OCI-LY3 (cell line): Measurements from ENCODE around the gene CCDC137.

Source experiments
- CTCF ChIP-seq: fragments of 200-600, 300-600 bp; sonication (generic); IDR thresholded peaks from 2 replicates; pipeline ENCODE4 v1.5.1; 2014; ENCODE audit warnings: antibody characterized with exemption, low read length, low read depth
- EZH2phosphoT487 ChIP-seq: fragments of 200-600 bp; shearing (Covaris generic); IDR thresholded peaks from 2 replicates; pipeline ENCODE4 v1.6.1; 2018; ENCODE audit warnings: antibody characterized with exemption, mixed run types, low read depth

GRCh38 chr17:81686614-81687013, 20.1 kb downstream of the CCDC137 start:
- TF ChIP-seq CTCF (no peak), EZH2phosphoT487 (no peak)
